ENCODE measurements around the gene POLR2M.

The POLR2M gene

GRCh38 chr15:57706405-57707209, at the start of gene POLR2M:
Gene POLR2M, plus strand, starts transcription at chr15:57706714. Its CDS starts 129 bp downstream, at chr15:57706843.
- DNase-seq: peak; percentile 92

DNA sequence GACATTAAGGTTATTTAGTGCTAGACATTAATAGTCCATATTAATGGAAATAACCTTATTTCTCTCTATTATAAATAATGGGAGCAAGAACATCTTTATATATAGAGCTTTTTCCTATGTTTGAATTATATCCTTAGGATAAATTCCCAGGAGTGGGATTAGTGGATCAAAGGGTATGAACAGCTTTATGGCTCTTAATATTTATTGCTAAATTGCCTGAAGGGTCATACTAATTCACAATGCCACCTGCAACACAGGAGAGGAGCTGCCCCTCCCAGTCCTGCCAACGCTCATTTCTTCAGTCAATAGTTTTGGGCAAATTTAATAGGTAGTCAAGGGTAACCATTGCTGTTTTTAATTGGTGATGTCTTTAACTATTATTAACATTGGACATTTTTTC, 48.9 kb upstream of the POLR2M start:
- no peak for DNase-seq

DNA sequence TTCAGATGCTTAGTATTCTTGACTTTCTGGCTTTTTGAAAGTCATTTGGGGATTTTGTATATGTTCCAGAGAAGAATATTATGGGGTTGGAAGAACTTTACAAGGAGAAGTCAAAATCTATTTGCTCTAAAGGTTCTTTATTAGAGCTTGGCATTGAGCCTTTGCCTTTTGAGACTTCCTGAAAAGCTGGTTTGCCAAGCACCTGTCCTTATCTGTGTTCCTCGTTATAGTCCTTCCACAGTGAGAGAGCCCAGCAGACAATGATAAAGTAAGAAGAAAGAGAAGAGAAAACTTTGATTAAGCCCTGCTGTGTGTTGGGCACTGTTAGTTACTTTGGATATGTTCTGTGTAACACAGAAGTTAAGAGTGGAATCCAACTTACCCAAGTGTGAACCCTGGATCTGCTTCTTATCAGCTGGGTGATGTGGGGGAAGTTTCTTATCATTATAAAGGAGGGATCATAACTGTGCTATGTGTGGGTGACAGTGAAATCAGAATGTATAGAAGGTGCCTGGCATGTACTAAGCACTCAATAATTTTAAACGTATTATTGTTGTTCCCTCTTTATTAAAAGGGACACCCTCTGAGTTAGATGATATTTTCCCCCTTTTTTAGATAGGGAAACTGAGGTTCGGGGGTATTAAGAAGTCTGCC, 44.3 kb upstream of the POLR2M start:
- no peak for DNase-seq

DNA sequence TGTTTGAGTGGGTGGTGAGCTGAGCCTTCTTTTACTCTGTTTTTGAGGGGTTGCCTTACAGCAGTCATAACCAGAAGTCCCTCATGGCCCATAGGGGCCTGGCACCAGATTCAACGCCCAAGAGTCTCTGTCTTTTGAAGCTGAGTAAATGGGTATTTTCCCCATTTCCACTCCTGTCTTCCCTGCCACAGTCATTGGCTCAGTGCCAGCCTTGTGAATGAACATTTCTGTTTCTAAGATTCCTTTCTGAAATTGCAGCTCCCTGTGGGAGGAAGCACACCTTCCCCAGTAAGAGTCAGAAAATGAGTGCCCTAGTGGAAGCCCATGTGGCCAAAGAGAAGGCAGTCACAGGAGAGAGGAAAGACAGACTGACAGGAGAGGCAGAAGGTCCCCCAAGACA, 43.7 kb upstream of the POLR2M start:
- DNase-seq: no peak

DNA sequence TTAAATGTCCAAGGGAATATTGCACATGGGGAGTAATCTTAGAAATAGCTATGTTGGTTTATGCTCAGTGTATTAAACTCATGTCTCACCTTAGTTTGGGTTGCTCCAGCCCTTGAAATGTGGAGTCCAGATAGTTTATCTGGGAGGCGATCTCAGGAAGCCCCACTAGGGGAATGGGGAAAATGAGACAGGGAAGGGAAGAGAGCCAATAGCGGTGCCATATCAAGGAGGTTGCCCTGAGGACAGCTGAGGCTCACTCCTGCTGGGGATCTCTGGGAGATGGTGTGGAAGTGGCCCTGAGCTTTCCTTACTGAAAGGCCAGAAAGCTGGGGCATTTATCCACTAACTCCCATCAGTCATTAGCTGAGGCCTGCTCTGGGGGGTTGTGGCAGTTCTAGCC, 43.3 kb upstream of the POLR2M start:
- DNase-seq: no peak

- no peak for DNase-seq
These were observed 41.3 kb upstream of the POLR2M start for GRCh38 chr15:57665194-57665593.

- DNase-seq: no peak
These were observed 40.6 kb upstream of the POLR2M start for GRCh38 chr15:57665939-57666338.

DNA sequence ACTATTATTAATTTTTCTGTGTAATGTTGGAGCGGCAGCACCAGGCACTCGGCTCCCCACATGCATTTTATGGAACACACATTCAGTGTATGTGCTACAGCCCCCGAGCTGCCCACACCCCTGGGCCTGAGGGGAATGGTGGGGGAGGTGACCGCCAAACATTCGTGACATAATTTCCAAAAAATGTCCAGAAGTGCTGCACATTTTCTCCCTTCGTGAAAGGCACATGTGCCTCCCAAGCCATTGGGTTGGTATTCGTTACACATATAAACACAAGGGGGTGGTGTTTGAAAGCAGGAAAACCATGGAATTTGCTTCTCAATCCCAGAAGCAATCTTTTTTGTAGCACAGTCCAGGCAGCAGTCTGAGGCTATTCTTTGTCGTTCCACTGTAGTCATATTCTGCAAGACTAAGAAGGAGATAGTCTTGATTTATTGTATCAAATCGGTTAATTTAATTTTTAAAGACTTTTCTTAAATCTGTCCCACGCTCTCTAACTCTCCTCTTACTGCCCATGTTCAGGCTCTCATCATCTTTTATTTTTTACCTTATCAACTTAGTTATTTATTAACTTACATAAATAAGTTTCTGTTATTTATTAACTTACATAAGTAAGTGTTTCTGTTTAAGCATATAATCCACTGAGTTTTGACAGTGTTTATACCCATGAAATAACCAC, 39.2 kb upstream of the POLR2M start:
- no peak for DNase-seq

- no peak for DNase-seq
These were observed 38.5 kb upstream of the POLR2M start for GRCh38 chr15:57668016-57668415.

- DNase-seq: no peak
These were observed 34.9 kb upstream of the POLR2M start for GRCh38 chr15:57671636-57672035.

DNA sequence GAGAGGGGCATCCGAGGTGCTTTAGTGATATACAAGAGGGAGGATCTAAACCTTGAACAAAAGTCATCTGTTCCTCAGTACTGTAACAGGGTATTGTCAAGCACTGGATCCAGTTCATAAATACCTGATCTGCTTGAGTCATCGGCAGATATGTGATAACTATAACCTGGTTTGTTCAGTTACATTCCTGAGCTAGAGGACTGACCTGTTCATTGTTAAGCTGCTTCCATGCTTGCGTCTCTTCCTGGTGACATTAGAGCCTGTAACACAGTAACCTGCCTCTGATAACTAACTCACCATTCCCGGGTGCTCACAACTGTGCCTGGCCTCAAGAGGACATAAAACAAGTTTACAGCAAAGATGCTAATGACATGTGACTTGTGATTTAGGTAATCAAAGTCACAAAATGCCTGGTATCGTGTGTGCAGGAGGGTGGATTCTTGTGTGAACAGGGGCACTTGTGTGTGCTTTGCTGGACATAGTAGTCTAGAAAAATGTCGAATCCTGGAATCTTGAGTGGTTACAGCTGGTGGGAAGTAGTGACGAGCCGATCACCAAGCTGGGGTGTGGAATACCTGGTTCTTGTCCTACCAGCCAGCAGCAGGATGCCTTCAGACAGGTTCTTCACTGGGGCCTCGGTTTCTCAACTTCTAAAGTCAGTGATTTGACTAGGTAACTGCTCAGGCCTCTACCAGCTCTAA, 30.9 kb upstream of the POLR2M start:
- DNase-seq: no peak

DNA sequence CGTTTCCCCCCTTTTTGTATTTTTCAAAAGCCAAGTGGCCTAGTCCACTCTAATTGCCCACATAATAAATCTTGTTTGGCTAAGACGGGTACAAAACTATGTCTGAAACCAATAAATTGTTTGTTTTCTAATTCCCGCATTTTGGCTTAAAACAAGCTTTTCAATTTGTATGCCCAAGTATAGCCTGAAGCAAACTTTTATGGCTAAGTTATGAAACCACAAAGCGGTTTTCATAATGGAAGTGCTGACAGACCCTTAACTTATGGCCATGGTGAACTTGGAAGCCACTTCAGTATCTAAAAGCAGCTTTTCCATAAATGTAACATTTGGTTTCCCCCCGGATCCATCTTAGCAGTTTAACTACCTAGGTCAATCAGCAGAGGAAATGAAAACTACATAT, 29.9 kb upstream of the POLR2M start:
- DNase-seq: no peak

GRCh38 chr15:57677204-57677603, 29.3 kb upstream of the POLR2M start:
- DNase-seq: no peak

DNA sequence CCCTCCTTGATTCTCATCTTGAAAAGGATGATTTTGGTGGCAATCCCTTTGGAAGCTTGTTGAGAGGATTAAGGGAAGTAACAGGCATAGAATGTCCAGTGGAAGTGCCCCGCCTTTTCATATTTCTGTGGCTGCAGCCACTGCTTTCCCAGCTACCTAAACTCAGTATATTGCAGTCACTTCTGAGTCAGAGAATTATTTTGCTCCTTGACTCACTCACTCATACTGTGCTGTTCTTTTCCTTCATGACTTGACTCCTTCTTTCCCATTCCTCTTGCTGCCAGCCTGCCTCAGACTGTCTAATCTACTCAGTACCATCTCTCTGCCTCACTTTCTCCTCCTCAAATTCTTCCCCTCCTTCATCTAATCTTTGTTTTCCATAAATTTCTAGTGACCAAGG, 26.5 kb upstream of the POLR2M start:
- DNase-seq: no peak

DNA sequence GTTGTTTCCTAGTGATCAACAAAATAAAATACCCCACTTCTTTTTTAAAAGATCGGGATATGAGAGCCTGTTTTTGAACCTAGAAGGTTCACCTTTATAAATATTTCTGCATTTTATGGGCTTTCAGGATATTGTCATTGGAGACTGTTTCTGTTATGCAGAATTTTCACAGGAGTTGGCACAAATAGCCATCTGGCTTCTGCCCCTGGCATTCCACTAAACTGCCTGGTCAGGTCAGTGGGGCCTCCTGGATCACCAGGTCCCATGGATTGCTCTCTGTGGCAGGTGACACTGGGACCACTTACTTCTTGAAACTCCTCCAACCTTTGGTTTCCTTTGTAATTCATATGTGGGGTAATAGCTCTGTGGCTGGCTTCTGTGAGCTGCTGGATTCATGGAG, 25.5 kb upstream of the POLR2M start:
- DNase-seq: no peak

DNA sequence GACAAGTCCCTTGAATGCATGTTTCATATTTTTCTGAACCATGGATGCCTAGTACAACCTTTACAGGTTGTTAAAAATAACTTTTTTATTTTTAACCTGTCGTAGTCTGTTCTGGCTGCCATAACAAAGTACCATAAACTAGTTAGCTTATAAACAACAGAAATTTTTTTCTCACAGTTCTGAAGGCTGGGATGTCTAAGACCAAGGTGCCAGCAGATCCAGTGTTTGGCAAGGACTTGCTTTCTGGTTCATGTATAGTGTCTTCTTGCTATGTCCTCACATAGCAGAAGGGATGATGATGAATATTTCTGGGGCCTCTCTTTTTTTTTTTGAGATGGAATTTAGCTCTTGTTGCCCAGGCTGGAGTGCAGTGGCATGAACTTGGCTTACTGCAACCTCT, 23.0 kb upstream of the POLR2M start:
- DNase-seq: no peak

DNA sequence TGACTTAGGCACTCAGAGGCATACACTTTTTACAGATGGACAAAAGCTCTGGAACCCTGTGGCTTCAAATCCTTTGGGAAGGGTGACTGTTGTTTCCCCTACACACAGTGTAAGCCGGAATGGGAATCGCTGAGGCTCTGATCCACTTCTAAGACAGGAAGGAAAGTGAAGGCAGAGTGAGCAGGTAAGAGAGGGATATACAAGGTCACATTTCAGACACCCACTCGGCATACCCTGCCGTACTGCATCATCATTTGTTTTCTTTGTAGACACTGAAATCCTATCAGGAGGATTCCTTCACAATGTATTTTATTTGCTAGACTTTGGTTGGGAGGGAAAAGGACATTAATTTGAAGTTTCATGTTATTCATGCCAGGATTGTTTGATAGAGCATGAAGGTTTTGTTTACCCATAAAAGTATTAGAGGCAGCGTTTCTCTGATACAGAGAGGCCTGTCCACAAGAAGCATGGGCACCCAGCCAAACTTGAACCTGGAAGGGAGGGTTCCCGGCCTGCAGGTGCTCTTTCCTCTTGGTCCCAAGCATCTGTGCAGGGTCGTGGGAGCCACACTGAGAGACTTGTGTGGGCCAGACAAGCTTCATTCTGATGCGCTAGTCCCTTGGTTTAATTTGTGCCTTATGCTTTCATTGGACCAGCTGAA, 21.9 kb upstream of the POLR2M start:
- DNase-seq: no peak

DNA sequence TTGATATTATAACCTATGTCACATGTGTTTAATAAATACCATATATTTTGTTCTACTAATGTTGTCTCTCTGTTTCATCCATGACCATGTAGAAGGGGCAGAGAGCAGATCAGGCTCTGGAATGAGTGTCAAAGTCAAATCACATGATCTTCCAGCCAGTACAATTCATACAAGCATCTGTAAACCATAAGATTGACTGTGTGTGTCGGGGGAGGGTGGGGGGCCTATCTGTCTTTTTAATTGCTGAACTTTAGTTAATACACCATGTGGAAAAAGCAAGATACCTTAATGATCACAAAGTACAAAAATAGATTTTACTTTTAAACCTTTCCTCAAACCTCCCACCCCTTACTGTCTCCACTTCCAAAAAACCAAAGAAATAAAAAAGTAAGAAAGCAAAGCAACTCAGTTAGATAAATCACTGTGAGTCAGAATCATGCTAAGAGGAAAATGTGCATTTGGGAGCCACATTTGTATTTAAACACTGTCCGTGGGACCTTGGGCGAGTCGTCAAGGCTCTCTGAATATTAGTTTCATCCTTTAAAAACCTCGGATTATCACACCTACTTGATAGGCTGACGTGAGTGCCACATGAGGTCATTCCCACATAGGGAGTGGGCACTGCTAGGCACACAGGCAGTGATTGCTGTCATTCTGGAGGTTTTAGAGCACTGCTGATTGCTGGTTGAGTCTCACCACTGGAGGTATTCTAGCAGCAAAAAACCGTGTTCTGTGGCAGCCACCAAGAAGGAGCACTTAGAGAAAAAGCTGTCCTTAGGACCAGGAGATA, 21.0 kb upstream of the POLR2M start:
- DNase-seq: no peak

DNA sequence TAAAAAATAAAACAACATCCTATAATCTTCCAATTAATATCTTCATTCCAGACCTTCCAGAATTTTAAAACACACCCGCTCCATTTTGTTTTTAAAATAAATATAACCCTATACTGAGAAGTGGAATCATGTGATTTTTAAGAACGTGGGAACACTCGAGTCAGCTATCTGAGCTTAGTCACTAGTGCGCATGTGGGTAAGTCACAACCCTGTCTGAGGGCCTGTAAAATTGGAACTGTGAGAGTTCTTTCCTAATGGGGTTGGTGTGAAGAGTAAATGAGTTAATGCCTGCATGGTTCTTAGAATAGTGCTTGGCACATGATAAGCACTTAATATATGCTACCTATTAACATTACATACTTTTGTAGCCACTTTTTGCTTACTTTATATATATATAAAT, 19.9 kb upstream of the POLR2M start:
- no peak for DNase-seq

- DNase-seq: no peak
These were observed 16.1 kb upstream of the POLR2M start for GRCh38 chr15:57690341-57690966.

DNA sequence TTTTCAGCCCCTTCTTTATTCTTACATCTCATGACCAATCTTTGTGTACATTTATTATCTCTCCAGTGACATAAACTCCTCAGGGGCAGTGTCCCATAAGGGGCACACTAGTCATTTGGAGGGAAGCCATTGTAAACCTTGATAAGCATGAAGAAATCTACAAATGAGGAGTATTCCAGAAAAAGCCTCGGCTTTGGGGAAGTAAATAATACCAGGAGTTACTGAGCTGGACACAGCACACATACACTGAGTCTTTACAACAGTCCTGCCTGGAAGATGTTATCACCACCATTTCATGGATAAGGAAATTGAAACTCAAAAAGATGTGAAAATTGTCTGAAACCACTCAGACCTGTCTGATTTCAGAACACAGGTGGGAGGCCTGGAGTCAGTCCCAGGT, 15.4 kb upstream of the POLR2M start:
- DNase-seq: no peak

DNA sequence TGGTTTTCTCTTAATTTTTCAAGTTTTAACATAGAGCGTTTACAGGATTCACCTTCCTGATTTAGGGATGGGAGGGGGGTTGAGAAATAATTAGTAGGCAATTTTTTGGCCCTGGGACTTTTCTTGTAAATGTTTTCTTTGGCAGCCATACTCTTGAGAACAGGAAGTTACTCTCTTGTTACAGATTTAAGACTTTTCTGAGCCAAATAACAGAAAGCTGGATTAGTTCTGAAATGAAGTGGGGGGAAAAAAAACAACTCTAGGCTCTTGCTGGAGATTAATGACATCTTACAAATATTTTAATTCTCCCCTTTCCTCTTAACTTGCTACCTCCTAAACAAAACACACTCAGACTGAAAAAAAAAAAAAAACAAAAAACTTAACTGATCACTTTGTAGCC, 13.8 kb upstream of the POLR2M start:
- no peak for DNase-seq
